CD8-positive, alpha-beta memory T cell (primary cell): ENCODE data around the gene KCMF1. TPM values are rescaled to one million over a fixed set of nuclear protein-coding genes. Genes with fewer than 3 reads are reported as not detected.

ENCODE experiments used
- CTCF ChIA-PET: fragments of 350-600 bp; sonication (Branson Sonifier 250); formaldehyde crosslinking; loops from one replicate; lab custom pipeline; 2021; ENCODE audit warnings: antibody characterized with exemption; lab: Charles Lee
- POLR2A ChIA-PET: fragments of 350-600 bp; sonication (Branson Sonifier 250); formaldehyde crosslinking; loops from one replicate; lab custom pipeline; 2021; ENCODE audit warnings: antibody characterized with exemption; lab: Charles Lee
- DNase-seq, 5 donors: peaks; one replicate each; pipeline versions ENCODE4 v3.0.0 to v3.0.0-alpha.2; 2020 to 2022; ENCODE audit warnings: mixed read lengths in 1 of 5
- H3K27ac ChIP-seq: one replicate; pipeline ENCODE4 v1.7.0; 2013; ENCODE audit warnings: low read depth, mild to moderate bottlenecking, low read length, moderate library complexity
- H3K27me3 ChIP-seq: 2 replicates; pipeline ENCODE4 v1.7.0; 2013; ENCODE audit warnings: low read length, mild to moderate bottlenecking; ENCODE audit not compliant: insufficient read depth, poor library complexity, severe bottlenecking
- H3K36me3 ChIP-seq: 2 replicates; pipeline ENCODE4 v1.7.0; 2013; ENCODE audit warnings: mild to moderate bottlenecking, low read length, moderate library complexity; ENCODE audit not compliant: insufficient read depth
- H3K4me1 ChIP-seq: 2 replicates; pipeline ENCODE4 v1.7.0; 2013; ENCODE audit warnings: mild to moderate bottlenecking, low read length, moderate library complexity; ENCODE audit not compliant: insufficient read depth
- H3K4me3 ChIP-seq: 2 replicates; pipeline ENCODE4 v1.7.0; 2013; ENCODE audit warnings: mild to moderate bottlenecking, low read length
- H3K9me3 ChIP-seq: 2 replicates; pipeline ENCODE4 v1.7.0; 2013; ENCODE audit warnings: mild to moderate bottlenecking, low read length
- H3K27ac Mint-ChIP-seq, 8 donors: one replicate each; pipeline ENCODE4 v1.8.0; 2020 to 2021; ENCODE audit warnings: mixed read lengths in 8 of 8, mild to moderate bottlenecking in 6 of 8, inconsistent platforms in 3 of 8, moderate library complexity in 3 of 8
- H3K27me3 Mint-ChIP-seq, 2 donors: one replicate each; pipeline ENCODE4 v1.8.0; 2020 to 2021; ENCODE audit warnings: mixed read lengths in 2 of 2, mild to moderate bottlenecking in 1 of 2, moderate library complexity in 1 of 2
- H3K36me3 Mint-ChIP-seq, 3 donors: one replicate each; pipeline ENCODE4 v1.8.0; 2020 to 2021; ENCODE audit warnings: mixed read lengths in 3 of 3, inconsistent platforms in 1 of 3, mild to moderate bottlenecking in 1 of 3
- H3K4me1 Mint-ChIP-seq, 3 donors: one replicate each; pipeline ENCODE4 v1.8.0; 2020 to 2021; ENCODE audit warnings: mixed read lengths in 3 of 3, inconsistent platforms in 1 of 3, mild to moderate bottlenecking in 1 of 3
- H3K4me3 Mint-ChIP-seq, 7 donors: one replicate each; pipeline ENCODE4 v1.8.0; 2020 to 2021; ENCODE audit warnings: mixed read lengths in 7 of 7, mild to moderate bottlenecking in 6 of 7, moderate library complexity in 4 of 7, inconsistent platforms in 2 of 7
- H3K9me3 Mint-ChIP-seq, 5 donors: one replicate each; pipeline ENCODE4 v1.8.0; 2020 to 2022; ENCODE audit warnings: mixed read lengths in 5 of 5, mild to moderate bottlenecking in 3 of 5, moderate library complexity in 2 of 5, inconsistent platforms in 1 of 5
- polyA plus RNA-seq: library from polyadenylated mRNA; unstranded; fragments of 300-500 nt; fragmentation: Illumina TruSeq; gene quantifications from one replicate; pipeline ENCODE4 v1.2.3, GENCODE V29; 2021
- total RNA-seq, 2 experiments: library from RNA; stranded (reverse); gene quantifications; one replicate each; pipeline ENCODE4 v1.2.3, GENCODE V29; 2021

KCMF1 gene
- total and polyA plus RNA-seq, 3 experiments from 2014 or later, result 30.7 to 105 (median 98.1) TPM

- peaks cover 33% of the 10 kb centered on the region for H3K4me1 ChIP-seq
- H3K27me3 Mint-ChIP-seq, result no peaks in the 10 kb centered on the region
- no peaks in the 10 kb centered on the region for H3K27me3 ChIP-seq
- H3K27ac Mint-ChIP-seq, result peak overlapping the region; percentile 3 to 91 (median 38)
- H3K36me3 ChIP-seq, result peaks cover 5% of the 10 kb centered on the region
- ChIA-PET CTCF (no interaction called here), POLR2A (interaction anchor here (0.6 kb wide), 1 partner anchor 21 kb away, joined by 6 read pairs; no protein-coding TSS in a partner anchor)
- H3K4me3 Mint-ChIP-seq, result peak overlapping the region in 2 of 7 donors; percentile 20 to 26
- H3K4me1 Mint-ChIP-seq, result peaks cover 57 to 82% (median 79%) of the 10 kb centered on the region in 3 donors
- H3K9me3 ChIP-seq, result no peaks in the 10 kb centered on the region
- no peak overlapping the region for H3K27ac ChIP-seq
- peaks cover 10 to 30% (median 10%) of the 10 kb centered on the region in 3 donors for H3K36me3 Mint-ChIP-seq
- H3K4me3 ChIP-seq, result no peak overlapping the region
- no peak for DNase-seq
- H3K9me3 Mint-ChIP-seq, result no peaks in the 10 kb centered on the region
Observed at GRCh38 chr2:85009019-85009618, 38.2 kb downstream of the KCMF1 start.

GRCh38 chr2:85010404-85010803, 39.4 kb downstream of the KCMF1 start:
- no peaks in the 10 kb centered on the region for H3K9me3 Mint-ChIP-seq
- H3K36me3 Mint-ChIP-seq, result peaks cover 10 to 28% (median 10%) of the 10 kb centered on the region in 3 donors
- H3K27me3 Mint-ChIP-seq, result no peaks in the 10 kb centered on the region
- Histone ChIP-seq H3K4me1 (peaks cover 37% of the 10 kb centered on the region), H3K9me3 (no peaks in the 10 kb centered on the region), H3K27me3 (no peaks in the 10 kb centered on the region), H3K4me3 (no peak overlapping the region), H3K27ac (no peak overlapping the region), H3K36me3 (peaks cover 5% of the 10 kb centered on the region)
- DNase-seq, result no peak
- H3K27ac Mint-ChIP-seq, result no peak overlapping the region
- H3K4me1 Mint-ChIP-seq, result peaks cover 67 to 89% (median 88%) of the 10 kb centered on the region in 3 donors
- H3K4me3 Mint-ChIP-seq, result peak overlapping the region in 1 of 7 donors; percentile 5
- POLR2A ChIA-PET, result no interaction called here
- CTCF ChIA-PET, result interaction anchor here (2.8 kb wide), 1 partner anchor 84 kb away, joined by 9 read pairs; no protein-coding TSS in a partner anchor

- CTCF ChIA-PET, result interaction anchor here (1.0 to 2.8 kb wide), 2 partner anchors 53 to 85 kb away, joined by 3 to 9 read pairs; no protein-coding TSS in a partner anchor
- H3K27ac Mint-ChIP-seq, result peak overlapping the region; percentile 12 to 67 (median 56)
- H3K4me3 Mint-ChIP-seq, result no peak overlapping the region
- POLR2A ChIA-PET, result no interaction called here
- H3K27me3 Mint-ChIP-seq, result no peaks in the 10 kb centered on the region
- Histone ChIP-seq H3K9me3 (no peaks in the 10 kb centered on the region), H3K27me3 (no peaks in the 10 kb centered on the region), H3K4me3 (no peak overlapping the region), H3K27ac (no peak overlapping the region), H3K36me3 (peaks cover 5% of the 10 kb centered on the region), H3K4me1 (peaks cover 32% of the 10 kb centered on the region)
- peaks cover 8 to 25% (median 10%) of the 10 kb centered on the region in 3 donors for H3K36me3 Mint-ChIP-seq
- no peaks in the 10 kb centered on the region for H3K9me3 Mint-ChIP-seq
- no peak for DNase-seq
- H3K4me1 Mint-ChIP-seq, result peaks cover 65 to 89% (median 88%) of the 10 kb centered on the region in 3 donors
Observed at GRCh38 chr2:85011098-85011497, 40.1 kb downstream of the KCMF1 start.

- Histone ChIP-seq H3K4me3 (no peak overlapping the region), H3K9me3 (no peaks in the 10 kb centered on the region), H3K4me1 (peaks cover 32% of the 10 kb centered on the region), H3K36me3 (peaks cover 5% of the 10 kb centered on the region), H3K27ac (no peak overlapping the region), H3K27me3 (no peaks in the 10 kb centered on the region)
- Mint-ChIP-seq H3K4me1 (peaks cover 67 to 91% (median 85%) of the 10 kb centered on the region in 3 donors), H3K36me3 (peaks cover 8 to 23% (median 10%) of the 10 kb centered on the region in 3 donors), H3K27ac (peak overlapping the region in 7 of 8 donors; percentile 12 to 61 (median 45)), H3K4me3 (no peak overlapping the region), H3K27me3 (no peaks in the 10 kb centered on the region), H3K9me3 (no peaks in the 10 kb centered on the region)
- ChIA-PET POLR2A (no interaction called here), CTCF (interaction anchor here (1.0 to 2.8 kb wide), 2 partner anchors 53 to 86 kb away, joined by 3 to 9 read pairs; no protein-coding TSS in a partner anchor)
- no peak for DNase-seq
Observed at GRCh38 chr2:85011747-85012146, 40.8 kb downstream of the KCMF1 start.

- Histone ChIP-seq H3K4me3 (no peak overlapping the region), H3K27ac (no peak overlapping the region), H3K4me1 (peaks cover 34% of the 10 kb centered on the region), H3K36me3 (peaks cover under 1% of the 10 kb centered on the region), H3K27me3 (no peaks in the 10 kb centered on the region), H3K9me3 (no peaks in the 10 kb centered on the region)
- Mint-ChIP-seq H3K4me1 (peaks cover 65 to 88% (median 82%) of the 10 kb centered on the region in 3 donors), H3K4me3 (no peak overlapping the region), H3K27ac (peak overlapping the region in 4 of 8 donors; percentile 25 to 88 (median 48)), H3K27me3 (no peaks in the 10 kb centered on the region), H3K9me3 (no peaks in the 10 kb centered on the region), H3K36me3 (peaks cover 5 to 18% (median 6%) of the 10 kb centered on the region in 3 donors)
- no peak for DNase-seq
- ChIA-PET POLR2A (no interaction called here), CTCF (interaction anchor here (1.5 to 2.8 kb wide), 2 partner anchors 33 to 86 kb away, joined by 3 to 9 read pairs; no protein-coding TSS in a partner anchor)
Observed at GRCh38 chr2:85012431-85012830, 41.5 kb downstream of the KCMF1 start.

GRCh38 chr2:85012855-85013254, 41.9 kb downstream of the KCMF1 start:
- peaks cover 5 to 16% (median 5%) of the 10 kb centered on the region in 3 donors for H3K36me3 Mint-ChIP-seq
- H3K9me3 ChIP-seq, result no peaks in the 10 kb centered on the region
- ChIA-PET POLR2A (no interaction called here), CTCF (interaction anchor here (1.5 to 2.8 kb wide), 2 partner anchors 32 to 87 kb away, joined by 3 to 9 read pairs; no protein-coding TSS in a partner anchor)
- H3K4me3 Mint-ChIP-seq, result no peak overlapping the region
- no peaks in the 10 kb centered on the region for H3K36me3 ChIP-seq
- no peaks in the 10 kb centered on the region for H3K27me3 ChIP-seq
- peaks cover 36% of the 10 kb centered on the region for H3K4me1 ChIP-seq
- no peak for DNase-seq
- peak overlapping the region in 4 of 8 donors; percentile 4 to 56 (median 15) for H3K27ac Mint-ChIP-seq
- H3K9me3 Mint-ChIP-seq, result no peaks in the 10 kb centered on the region
- peaks cover 69 to 91% (median 85%) of the 10 kb centered on the region in 3 donors for H3K4me1 Mint-ChIP-seq
- no peaks in the 10 kb centered on the region for H3K27me3 Mint-ChIP-seq
- H3K27ac ChIP-seq, result no peak overlapping the region
- no peak overlapping the region for H3K4me3 ChIP-seq

- DNase-seq, result no peak
- no peaks in the 10 kb centered on the region for H3K36me3 ChIP-seq
- ChIA-PET POLR2A (no interaction called here), CTCF (interaction anchor here (0.7 to 1.9 kb wide), 8 partner anchors 9 to 90 kb away, joined by 3 to 13 read pairs (median 4); no protein-coding TSS in a partner anchor)
- H3K36me3 Mint-ChIP-seq, result peaks cover 0 to 3% (median 0%) of the 10 kb centered on the region in 3 donors
- H3K4me1 Mint-ChIP-seq, result peaks cover 66 to 89% (median 86%) of the 10 kb centered on the region in 3 donors
- H3K4me3 Mint-ChIP-seq, result no peak overlapping the region
- H3K4me1 ChIP-seq, result peaks cover 29% of the 10 kb centered on the region
- no peaks in the 10 kb centered on the region for H3K9me3 ChIP-seq
- peak overlapping the region; percentile 2 to 88 (median 55) for H3K27ac Mint-ChIP-seq
- H3K27ac ChIP-seq, result no peak overlapping the region
- H3K4me3 ChIP-seq, result no peak overlapping the region
- H3K27me3 ChIP-seq, result no peaks in the 10 kb centered on the region
- no peaks in the 10 kb centered on the region for H3K9me3 Mint-ChIP-seq
- no peaks in the 10 kb centered on the region for H3K27me3 Mint-ChIP-seq
Observed at GRCh38 chr2:85015653-85016360, 44.8 kb downstream of the KCMF1 start.
